ENCODE results near the gene PCSK6.
A peak's percentile ranks its signal among the peaks of the same experiment; 100 is the strongest.

Gene PCSK6

GRCh38 chr15:101349047-101349951, 140.2 kb downstream of the PCSK6 start:
- no peak for DNase-seq

DNA sequence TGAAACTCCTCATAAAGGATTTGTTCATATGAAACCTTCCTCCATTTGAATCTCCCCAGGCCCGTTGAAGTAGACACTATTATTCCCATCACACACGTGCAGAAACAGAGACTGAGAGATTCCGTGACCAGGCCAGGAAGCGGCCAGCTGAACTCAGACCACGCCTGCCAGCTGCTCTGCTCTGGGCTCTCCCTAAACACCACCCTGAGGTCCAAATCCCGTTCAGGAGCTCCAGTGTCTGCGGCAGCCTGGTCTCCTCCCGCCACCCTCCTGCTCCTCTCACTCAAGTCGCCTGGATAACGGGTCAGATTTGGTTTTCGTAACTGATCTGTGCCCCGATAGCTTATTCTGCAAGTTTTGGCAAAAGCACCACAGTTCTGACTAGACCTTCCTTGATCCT, 140.9 kb downstream of the PCSK6 start:
- DNase-seq = no peak

DNA sequence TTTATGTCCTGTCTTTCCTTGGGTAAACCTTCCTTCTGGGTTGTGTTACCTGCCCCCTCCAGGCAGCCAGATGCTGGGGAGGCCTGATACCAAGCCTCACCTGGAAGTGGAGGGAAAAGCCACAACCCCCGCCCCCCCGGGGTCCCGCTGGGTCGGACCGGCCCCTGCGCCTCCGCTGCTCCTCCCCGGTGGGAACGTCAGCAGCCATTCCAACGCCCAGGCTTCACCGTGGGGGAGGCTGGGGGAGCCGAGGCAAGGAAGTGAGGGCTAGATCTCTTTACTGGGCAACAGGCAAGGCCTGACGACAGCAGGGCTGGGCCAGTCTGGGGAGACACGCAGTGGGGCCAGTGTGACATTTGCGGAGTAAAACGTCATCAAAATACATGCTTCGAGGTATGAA, 141.5 kb downstream of the PCSK6 start:
- DNase-seq = no peak

GRCh38 chr15:101347454-101347853, 142.1 kb downstream of the PCSK6 start:
- DNase-seq = no peak

DNA sequence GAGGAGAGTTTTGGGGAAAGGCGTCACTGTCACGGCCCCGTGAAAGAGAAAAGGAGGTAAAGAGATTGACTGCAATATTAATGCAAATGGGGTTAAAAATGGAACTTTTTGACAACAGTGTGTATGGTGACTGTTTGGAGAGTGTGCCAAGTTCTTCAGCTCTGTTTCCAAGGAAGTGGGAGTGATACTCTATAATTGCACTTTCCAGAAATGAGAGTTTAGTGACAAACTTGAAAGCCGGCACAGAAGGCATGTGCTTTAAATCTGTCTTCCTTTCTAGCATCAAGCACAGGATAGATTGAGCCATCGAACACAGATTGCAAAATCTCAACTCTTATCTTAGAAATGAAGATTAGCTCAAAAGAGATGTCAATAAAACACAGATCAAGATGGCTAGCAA, 142.6 kb downstream of the PCSK6 start:
- DNase-seq = no peak

DNA sequence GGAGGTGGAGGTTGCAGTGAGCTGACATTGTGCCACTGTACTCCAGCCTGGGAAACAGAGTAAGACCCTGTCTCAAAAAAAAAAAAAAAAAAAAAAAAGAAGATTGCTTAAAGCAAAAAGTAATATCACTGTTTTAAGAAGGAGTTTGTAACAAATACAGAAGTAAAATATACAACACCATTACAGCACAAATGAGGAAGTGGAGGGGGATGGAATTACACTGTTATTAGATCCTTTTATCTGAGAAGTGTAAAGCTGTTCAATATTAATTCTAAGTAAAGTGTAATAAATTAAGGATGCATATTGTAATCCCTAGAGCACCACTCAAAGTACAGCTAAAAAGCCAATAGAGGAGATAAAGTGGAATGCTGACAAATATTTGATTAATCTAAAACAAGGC, 147.5 kb downstream of the PCSK6 start:
- DNase-seq = no peak

DNA sequence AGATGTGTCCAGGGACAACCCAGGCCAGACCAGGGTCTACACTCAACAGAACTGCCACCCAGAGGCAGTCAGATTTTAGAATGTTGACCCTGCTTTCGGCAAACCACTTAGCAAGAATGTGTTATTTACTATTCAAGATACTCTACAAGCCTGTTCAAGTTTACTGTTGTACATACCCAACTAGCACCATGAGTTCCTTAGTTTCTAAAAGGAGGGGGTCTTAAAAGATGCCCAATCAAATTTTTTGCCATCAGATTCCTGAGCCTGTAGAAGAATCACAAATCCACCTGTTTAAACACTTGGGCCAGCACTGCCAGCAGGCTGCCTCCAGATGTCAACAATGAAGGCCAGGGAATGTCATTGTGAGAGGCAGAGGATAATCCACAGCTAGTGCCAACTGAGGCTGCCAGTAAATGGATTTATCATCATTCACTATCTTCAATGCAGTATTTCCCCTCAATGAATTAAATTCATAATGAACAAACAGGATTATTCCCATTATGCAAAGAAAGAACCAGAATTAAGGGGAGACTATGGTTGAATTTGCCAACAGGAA, 150.9 kb downstream of the PCSK6 start:
- DNase-seq = no peak

DNA sequence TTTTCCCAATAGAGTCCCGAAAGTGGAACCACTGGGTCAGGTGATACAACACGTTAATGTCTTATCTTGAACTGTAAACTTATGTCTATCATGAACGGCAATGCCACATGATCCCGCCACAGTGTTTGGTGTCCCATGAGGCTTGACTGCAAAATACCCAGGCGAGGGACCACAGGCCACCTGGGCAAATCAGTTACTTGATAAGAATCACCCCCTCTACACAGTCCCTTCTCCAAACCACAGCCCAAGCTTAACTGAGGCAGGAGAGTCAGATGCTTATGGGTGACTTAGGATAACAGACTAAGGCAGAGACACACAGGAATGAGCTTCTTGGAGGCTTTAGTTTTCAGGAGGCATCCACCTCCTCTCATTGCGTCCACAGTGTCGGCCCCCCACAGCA, 151.5 kb downstream of the PCSK6 start:
- no peak for DNase-seq

GRCh38 chr15:101333907-101334789, 155.4 kb downstream of the PCSK6 start:
- DNase-seq = peak; percentile 39

DNA sequence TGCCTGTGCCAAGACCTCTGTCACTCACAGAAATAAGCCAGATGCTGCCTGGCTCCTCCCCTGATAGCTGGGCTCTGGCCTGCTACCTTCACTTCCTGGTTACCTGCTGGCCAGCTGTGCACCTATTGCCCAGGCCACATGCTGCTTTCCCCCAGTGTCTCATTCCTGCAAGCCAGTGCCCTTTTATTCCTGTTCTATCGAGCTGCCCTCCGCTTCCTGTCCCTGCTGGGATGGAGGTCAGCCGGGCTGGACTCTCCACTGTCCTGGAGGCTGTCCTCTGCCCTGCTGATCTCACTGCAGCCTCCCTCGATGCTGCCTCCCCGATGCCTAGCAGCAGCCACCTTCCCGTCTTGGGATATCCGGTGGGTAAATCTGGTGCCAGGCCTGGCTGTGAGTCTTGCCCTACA, 157.4 kb downstream of the PCSK6 start:
- DNase-seq = no peak

DNA sequence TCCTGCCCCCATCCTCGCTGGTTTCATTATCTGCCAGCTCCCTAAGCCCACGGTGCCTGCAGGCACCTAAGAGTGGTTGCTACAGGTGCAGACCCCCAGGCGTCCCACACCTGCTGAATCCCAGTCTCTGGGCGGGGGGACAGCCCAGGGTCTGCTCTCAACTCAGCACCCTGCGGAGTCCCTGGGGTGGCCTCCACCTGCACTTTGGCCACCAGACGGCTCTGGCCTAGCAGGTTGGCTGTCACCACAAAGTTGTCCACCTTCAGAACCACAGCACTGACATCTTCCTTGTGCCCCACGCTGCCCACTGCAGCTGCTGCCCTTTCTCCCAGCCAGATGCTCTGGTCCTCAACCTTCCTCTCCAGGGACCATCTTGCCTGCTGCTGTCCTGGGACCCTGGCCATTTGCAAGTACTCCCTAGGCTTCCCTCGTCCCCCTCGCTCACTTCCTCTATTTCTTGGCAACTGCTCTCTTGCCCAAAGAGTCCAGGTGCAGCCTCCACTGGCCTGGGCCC, 159.6 kb downstream of the PCSK6 start:
- no peak for DNase-seq

DNA sequence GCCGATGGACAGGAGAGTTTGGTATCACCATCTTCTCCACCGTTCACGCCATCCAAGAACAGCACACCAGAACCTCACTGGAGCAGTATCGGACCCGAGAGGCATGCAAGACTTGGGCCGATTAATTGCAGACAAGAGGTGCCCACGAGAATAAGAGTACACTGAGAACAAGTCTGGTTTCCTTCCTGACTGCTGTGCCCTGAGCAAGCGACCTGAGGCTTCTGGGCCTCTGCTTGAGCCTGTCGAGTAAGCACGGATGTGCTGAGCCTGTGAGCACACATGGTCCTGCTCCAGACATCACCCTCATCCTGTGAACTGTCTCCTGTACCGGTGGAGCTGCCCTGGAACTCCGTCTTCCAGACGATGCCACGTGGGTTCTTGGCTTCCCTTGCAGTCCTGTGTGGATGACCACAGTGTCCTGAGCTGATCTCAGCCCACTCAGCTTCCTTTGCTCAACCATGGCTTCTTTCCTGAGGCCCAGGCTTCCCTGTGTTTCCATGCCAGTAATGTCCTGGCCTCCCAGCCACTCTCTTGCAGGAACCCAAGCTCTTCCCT, 160.1 kb downstream of the PCSK6 start:
- no peak for DNase-seq

DNA sequence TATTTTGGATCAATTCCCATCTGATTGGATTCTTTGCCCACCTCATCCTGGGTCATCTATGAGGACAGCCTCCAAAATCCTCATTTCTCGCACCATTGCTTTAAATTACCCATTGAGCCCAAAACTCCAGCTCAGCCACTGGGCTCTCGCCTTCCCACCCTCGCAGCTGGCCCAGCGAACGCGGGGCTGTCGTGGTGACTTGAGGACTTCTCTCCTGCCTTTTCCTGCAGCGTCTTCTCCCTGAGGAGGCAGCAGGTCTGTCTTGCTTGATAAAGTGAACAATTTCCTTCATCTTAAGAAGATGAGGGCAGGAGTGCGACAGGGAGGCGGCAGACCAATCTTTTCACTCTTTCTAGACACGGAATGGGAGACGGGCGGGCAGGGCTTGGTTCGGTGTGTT, 161.5 kb downstream of the PCSK6 start:
- no peak for DNase-seq

DNA sequence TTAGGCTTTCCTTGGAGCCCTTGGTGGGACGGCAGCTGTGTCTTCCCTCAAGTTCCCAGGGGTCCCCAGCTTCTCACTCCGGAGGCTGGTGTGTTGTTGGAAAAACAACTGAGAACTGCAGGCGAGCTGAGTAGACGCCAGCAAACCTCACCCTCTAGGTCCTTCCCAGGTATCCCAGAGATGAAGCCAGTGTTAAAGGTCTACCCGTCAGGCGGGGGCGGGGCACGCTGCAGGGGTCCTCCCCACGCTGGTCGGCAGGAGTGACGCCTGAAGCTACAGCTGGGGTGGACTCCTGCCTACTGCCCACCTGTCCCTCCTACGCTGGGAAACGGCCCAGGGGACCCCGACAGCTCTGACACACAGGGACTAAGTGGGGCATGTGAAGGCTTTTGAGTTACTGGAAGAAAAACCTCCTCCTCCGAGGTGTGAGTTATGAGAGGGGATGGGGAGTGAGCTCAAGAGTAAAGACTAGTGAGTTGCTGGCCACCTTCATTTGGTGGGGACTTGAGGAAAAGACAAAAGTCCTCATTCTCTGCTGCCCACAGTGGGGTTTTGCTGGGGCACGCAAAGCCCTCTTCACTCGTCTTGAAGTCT, 162.3 kb downstream of the PCSK6 start:
- DNase-seq = no peak

DNA sequence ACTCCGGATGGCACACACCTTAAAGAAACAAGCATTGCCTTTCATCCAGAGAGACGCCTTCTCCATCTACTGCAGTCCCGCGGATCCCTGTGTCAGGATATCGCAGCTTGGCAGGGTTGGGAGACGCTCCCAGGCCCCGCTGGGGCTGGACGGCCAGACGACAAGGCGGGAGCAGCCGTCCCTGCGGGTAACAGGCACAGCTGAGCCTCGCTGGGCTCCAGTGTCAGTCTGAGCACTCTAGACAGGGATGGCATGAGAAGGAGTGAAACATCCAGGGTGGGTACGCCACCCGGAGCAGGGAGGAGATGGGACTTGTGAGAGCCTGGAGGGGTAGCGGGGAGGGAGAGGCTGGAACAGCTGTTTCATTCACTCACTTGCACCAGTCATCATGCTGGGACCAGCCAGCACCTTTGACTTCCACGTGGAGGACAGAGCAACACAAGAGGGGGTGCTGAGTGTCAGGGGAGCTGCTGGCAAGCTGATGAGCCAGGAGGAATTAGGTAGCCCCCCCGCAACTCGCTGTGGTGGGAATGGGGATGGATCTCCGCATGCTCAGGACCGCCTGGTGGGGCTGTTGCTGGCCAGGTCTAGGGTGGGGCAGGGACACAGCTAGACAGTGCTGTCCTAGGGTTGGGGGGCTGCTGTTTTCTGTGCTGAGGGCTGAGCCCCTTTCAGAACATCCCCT, 162.9 kb downstream of the PCSK6 start:
- DNase-seq = no peak

- DNase-seq = no peak
Observed at GRCh38 chr15:101326026-101326315, 163.5 kb downstream of the PCSK6 start.

DNA sequence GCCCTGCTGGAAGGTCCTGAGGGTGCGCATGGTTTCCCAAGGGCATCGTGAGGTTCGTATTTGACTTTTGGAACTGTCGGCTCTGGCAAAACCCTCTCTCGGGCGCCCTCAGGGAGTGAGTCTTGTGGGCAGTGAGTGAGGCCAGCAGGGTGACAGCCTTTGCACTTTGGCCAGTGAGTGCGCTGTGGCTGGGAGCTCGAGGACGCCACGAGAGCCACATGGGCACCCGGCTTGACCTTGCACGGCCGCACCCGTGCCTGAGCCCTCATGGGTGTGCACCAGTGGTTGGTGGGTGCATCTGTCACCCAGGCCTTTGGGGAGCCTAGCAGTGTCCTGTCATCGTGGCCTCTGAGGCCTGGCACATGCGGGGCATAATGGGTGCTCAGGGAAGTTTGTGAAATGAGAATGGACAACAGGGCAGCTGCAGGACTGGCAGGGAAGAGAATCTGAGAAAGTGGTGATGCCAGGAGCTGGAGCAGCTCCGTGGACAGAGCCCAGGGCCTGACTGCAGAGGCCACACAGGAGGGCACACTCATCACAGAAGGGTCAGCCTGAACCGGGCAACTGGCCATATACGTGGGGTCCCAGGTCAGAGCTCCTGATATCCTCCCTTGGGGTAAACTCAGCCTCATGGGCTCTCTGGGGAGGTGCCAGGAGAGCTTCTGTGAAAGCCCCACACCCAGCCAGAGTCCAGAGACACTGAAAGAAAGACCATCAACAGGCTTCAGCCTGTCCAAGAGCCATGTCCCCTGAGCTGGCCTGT, 164.1 kb downstream of the PCSK6 start:
- no peak for DNase-seq

DNA sequence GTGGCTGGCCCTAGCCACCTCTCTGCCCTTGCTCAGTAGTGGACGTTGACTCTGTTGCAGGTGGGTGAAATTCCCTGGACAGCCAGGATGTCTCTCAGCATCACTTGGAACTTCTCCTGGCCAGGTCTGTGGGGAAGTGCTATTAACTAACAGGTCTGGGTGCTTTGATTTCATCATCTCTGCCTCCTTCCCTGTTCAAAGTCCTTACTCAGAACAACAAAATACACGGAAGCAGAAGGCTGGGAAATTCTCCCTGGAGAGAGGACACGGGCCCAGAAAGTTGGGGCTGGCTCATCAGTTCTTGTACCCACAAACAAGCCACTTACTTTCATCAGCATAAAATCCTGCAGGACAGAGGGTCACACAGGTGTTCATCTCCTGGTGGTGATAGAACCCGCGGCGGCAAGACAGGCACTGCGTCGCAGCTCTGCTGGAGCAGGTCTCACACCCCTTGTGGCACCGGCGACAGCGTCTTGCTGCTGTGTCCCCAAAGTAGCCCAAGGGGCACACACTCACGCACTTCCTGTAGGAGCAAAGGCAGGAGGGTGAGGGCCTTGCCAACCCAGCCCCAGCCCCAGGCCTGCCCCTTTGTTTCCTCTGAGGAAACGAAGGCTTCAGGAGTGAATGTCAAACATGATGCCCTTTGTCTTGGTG, 164.9 kb downstream of the PCSK6 start:
- DNase-seq = no peak

DNA sequence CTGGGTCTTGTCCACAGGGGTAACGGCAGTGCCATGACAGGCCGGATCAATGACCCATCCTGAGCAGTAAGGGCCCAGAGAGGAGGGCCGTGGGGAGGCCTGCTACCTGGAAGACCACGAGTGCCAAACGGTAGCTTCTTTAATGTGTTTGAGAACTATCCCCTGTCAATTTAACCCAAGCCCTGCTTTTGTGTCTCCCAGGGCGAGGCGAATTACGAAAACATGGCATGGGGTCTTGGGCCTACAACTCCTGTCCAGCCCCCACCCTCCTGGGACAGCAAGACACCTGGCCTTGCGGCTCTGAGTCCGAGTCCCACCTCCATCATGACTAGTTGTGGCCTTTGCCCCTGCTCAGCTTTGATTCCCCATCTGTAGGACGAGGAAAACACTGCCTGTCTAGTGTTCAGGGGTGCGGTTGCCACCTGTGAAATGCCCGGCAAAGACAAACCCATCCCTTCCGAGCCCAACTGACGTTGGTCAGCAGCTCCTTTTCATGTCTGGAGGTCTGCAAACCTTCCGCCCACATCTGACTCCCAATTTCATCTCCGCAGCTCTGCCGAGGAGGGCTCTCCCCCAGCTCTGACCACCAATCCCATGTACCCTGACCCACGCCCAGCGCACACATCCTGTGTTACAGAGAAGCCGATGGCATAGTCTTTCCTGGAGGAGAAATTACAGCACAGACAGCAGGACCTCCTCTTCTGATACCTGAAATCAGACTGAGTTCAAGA, 165.5 kb downstream of the PCSK6 start:
- no peak for DNase-seq

- no peak for DNase-seq
Observed at GRCh38 chr15:101322854-101323477, 166.5 kb downstream of the PCSK6 start.
